Activated CD4-positive, alpha-beta T cell treated with anti-CD3 and anti-CD28 coated beads, Interleukin-2, Interleukin-6, amounts not matched to agents 100 ng/mL and 50 ng/mL, durations not matched to agents 16 hours and 8 hours (primary cell): ENCODE data around the gene XK.
A peak's percentile ranks its signal among the peaks of the same experiment; 100 is the strongest.
"Not testable (repeated sequence)": the region's sequence is repeated elsewhere in the genome, so short reads cannot be mapped to it uniquely, and the experiment has no call there.

Experiments used
- DNase-seq: peaks from one replicate; pipeline ENCODE4 v3.0.0-alpha.2; 2020

The XK gene, protein sequence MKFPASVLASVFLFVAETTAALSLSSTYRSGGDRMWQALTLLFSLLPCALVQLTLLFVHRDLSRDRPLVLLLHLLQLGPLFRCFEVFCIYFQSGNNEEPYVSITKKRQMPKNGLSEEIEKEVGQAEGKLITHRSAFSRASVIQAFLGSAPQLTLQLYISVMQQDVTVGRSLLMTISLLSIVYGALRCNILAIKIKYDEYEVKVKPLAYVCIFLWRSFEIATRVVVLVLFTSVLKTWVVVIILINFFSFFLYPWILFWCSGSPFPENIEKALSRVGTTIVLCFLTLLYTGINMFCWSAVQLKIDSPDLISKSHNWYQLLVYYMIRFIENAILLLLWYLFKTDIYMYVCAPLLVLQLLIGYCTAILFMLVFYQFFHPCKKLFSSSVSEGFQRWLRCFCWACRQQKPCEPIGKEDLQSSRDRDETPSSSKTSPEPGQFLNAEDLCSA

DNA sequence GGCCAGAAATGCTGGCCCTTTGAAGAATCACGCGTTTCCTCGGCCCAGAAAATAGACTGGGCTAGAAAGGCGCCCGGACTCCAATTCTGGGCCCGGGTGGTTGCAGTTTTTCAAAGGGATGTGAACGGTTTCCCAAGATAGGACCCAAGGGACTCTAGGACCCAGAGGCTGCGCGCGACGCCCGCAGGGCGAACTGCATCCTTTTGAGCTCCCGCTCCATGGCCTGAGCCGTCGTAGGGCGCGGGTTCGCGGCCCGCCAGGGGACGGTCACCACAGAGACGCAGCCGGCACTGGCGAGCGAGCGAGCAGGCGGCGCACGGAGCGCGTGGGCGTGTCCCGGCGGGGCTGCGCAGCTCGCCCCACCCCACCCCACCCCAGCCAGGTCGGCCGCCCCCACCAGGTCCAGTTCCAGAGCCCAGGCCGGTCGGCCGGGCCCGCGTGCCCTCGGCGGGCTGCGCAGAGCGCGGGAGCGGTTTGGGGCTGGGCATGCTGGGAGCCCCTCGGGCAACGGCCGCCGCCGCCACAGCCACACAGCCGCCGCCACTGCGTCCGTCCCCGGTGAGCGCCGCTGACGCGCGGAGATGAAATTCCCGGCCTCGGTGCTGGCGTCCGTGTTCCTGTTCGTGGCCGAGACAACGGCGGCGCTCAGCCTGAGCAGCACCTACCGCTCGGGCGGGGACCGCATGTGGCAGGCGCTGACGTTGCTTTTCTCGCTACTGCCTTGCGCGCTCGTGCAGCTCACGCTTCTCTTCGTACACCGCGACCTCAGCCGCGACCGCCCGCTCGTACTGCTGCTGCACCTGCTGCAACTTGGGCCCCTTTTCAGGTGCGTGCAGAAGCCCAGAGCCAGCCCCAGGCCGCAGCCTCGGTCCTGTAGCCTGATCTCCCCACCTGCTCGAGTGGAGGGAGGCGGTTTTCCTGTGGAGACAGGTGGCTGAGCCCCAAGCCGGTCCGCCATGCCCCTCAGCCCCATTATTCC lies at the start of gene XK:
Gene XK, plus strand, starts transcription at position 411 of the 979 bp plus-strand sequence. Its CDS starts 171 bp downstream, at position 582.
- peak; percentile 41 for DNase-seq

DNA sequence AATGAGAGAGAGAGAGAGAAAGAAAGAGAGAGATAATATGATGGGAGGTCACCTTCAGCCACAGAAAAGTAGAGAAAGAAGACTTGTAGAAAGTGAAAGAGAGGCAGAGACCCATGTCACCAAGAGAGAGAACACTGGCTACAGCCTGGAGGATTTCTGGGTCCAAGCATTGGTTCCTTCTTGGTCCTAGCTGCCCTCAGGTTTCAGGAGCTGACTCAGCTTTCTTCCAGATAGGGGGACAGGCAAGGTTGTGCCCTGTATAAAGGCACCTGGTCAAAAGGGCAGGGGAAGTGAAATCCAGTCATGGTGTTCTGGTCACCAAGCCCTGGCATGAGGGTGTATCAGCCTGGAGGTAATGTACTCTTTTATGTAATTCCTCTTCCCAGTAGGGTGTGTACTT lies 47.5 kb upstream of the XK start:
- DNase-seq: no peak

DNA sequence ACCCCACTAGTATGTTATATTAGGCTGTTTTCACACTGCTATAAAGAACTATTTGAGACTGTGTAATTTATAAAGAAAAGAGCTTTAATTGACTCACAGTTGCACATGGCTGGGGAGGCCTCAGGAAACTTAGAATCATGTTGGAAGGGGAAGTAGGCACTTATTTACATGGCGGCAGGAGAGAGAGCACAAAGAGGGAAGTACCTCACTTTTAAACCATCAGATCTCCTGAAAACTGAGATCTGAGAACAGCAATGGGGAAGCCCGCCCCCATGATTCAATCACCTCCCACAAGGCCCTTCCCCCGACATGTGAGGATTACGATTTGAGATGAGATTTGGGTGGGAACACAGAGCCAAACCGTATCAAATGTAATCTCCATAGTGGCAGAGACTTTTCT lies 45.4 kb upstream of the XK start:
- no peak for DNase-seq

DNA sequence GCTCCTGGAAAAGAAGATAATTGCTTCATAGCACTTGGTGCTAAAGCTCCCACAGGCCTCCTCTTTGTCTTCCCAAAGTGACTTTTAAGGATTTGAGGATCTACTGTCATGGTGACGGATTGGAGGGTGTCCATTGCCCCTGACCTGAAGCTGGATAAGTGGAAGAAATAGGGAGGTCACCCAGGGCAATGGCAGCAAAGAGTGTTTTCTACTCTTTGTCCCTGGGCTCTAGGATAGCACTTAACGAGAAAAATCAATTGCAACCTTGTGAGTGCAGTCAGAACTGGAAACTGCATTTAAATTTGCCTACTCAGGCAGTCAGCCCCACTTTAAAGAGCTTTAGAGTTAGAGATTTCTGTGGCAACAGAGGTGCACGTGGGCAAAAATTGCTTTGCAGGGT lies 43.7 kb upstream of the XK start:
- DNase-seq: no peak

DNA sequence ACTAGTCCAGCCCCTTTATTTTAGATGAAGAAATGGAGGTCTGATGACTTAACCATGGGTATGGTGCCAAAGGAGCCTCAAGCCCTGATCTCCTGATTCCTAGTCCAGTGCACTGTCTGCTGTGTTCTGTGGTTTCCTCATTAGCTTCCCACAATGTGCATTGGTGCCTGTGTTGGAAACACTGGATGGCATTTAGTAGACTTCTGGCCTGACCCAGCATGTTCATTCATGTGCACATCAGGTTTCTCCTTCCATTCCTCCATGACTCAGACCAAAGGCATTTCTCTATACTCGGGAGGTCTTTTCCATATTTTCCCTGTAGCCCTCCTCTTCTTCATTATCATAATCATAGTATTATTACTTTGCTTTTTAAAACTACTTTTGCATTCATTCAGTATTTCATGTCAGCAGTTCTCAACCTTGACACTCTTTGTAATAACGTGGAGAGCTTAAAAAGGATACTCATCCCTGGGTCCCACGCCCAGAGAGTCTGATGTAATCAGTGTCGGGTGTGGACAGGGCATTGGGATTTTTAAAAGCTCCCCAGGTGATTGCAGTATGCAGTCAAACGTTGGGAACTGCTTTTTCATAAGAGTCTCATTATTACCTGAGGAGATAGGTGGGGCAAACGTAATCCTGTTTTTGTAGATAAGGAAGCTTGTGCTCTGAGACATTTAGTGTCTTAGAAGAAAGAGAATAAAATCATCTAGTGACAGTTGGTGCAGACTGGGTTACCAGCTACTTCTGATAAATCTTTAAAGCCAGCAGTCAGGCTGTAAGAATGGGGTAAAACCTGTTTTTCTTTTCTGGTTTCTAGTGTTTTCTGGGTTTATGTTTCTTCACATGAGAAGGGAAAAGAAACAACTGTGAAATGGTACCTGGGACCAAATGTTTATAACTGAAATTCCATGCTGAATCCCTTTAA lies 40.9 kb upstream of the XK start:
- no peak for DNase-seq

DNA sequence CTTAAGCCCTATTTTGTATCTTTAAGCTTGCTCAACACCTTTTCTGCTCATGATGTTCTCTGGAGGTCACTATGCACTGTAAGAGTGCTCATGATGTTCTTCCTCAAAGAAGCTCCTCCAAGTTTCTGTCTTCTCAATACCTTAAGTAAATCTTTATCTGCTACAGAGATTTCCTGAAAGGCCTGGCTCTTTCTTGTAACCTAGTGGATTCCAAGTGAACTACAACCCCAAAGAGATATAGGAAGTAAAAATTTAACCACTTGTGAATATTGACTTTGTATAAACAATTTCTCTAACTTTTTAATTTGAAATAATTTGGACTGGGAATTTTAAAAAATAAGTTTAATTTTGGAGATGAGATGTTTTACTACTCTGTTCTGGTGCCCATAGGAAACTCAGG lies 39.3 kb upstream of the XK start:
- DNase-seq: no peak

DNA sequence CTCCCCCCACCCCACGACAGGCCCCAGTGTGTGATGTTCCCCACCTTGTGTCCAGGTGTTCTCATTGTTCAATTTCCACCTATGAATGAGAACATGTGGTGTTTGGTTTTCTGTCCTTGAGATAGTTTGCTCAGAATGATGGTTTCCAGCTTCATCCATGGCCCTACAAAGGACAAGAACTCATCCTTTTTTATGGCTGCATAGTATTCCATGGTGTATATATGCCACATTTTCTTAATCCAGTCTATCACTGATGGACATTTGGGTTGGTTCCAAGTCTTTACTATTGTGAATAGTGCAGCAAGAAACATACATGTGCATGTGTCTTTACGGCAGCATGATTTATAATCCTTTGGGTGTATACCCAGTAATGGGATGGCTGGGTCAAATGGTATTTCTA lies 34.7 kb upstream of the XK start:
- not testable (repeated sequence) for DNase-seq

DNA sequence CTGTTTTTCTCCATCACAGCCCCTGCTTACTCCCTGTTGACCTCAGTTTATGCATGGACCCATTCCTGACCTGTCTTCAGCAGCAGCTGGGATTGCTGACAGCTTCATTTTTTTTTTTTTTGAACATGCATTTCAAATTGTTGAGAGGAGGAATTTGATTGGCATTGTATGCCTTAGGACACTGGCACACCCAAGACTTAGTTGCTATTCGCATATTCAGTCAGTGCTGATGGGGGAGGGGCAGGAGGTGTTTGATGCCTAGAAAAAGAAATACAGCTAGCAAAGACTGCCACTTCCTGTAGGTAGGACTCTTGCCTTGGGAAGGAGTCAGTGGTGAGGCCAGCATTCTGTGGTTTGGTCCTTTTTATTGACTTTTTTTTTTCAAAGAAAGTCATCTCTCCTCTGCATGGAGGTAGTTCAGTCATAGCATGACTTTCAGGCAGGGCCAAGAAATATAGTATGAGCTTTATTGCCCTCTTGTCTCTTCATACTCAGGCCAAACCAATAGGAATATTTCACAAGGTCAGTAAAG lies 33.6 kb upstream of the XK start:
- DNase-seq: peak; percentile 16

DNA sequence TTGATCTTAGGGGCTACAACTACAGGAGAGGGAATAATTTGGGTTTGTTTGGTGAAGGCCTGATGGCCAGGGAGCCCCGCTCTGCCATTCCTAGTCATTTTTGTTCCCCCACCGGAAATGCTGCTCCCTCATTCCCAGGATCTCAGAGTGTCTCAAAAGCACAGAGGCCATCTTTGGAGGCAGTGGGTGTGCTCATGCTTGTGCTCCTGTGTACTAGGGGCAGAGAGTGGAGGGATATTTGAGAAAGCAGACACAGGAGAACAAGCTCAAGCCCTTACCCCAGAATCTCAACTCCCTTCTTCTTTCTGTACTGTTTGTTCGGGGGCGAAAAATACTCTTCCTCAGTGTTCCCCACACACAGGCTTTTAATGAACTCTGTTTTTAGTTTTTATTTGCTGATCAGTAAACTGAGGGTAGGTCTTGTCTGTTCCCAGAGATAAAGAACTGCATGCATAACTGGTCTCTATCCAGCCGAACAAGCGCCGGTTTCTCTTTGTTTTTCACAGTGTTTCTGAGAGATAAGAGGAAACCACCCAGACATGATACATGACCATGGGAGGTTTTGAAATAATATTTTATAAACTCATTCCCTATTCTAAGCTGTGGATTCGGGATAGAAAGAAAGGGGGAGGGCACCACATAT lies 32.9 kb upstream of the XK start:
- no peak for DNase-seq

DNA sequence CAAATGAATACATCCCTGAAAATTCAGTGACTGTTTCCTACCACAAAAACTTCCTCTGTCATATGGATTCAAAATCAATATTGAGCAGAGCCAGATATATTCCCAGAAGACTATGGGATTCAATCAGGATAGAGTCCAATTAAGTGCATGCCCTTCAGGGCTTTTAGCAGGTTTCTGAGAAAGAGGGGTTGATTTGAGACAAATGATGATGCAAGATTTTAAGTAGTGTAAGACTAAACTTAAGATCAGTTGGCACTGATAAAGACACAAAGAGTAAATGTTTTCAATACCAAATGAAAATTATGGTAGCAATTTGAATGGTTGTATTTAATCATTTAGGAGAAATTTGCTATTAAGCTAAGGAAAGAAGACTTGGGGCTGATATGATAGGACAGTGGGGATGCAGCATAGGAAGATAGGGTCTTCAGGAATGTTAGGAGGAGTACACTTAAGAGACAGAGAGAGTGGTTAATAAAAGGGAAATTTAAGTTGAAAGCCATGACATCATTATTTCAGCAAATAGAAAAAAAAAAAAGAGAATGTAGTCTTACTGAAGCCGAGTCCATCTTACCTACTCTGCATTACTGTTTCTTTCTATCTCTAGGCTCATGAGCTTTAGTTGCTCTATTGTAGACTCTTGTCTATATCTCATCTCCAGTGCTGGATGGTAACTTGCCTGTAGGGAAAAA lies 32.0 kb upstream of the XK start:
- no peak for DNase-seq

DNA sequence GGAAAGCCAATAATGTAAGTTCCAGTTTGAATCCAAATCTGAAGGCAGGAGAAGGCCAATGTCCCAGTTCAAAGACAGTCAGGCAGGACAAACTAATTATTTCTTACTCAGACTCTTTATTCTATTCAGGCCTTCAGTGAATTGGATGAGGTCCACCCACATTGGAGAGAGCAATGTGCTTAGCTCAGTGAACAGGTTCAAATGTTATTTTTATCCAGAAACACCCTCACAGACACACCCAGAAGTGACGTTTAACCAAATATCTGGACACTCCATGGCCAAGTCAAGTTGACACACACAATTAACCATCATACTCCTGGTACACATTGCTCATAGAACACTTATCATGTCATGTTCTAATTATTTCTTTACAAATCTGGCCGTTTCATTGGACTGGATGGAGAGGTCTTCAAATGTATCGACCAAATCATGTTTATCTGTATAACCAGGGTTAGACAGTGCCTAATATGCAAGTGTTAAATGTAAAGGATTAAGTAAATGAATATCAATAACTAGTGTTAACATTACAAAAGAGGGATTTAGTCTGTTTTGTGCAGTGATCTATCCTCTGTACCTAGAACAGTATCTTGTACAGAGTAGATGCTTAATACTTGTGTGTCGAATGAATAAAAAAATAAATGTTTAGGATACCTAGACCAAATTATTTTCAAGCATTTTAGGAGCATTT lies 27.1 kb upstream of the XK start:
- no peak for DNase-seq

DNA sequence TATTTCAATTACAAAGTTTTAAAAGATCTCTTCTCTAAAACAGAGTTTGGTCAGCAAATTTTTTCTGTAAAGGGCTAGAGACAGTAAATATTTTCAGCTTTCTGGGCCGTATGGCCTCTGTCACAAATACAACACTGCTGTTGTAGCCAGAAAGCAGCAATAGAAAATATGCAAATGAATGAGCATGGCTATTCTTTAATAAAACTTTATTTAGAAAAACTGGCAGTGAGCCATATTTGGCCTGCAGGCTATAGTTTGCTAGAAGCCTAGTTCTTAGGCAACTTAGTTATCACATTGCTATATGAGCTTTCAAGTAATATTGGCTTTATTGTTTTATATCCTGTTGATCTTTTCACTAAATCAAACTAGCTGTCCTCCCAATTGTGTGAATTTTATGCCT lies 26.5 kb upstream of the XK start:
- no peak for DNase-seq

DNA sequence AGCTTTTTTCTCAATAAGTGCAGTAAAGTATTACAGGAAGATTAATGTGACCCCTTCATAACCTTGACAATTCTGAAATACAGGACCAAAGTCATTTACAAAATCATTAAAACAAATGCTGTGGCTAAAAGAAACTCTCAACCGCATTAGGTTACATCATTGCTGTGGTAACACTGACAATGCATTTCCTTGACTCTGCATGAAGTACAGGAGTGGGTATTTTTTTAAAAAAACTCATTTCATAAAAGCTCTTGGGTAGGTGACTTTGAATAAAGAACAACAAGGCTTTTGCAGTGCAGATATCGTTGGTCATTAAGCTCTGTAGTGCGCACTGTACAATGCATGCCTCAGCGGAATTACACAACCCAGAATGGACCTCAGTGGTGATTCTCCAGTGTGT lies 23.4 kb upstream of the XK start:
- DNase-seq: no peak

DNA sequence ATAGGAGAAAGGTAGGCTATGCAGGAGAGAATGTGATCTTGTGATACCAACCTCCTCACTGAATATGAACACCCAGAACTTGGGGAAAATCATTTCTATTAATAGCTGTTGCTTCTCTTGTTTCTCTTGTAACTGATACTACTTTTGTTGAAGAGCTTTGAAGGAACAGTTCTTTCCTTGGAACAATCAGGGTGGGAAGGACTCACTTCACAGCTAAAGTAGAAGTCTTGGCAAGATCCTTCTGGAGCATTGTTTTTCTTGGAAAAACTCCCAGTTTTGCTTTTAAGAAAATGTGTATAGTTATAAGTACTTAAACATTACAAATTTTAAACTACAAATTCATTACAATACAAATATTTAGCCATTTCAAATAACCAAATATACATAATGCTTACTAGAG lies 19.1 kb upstream of the XK start:
- no peak for DNase-seq

DNA sequence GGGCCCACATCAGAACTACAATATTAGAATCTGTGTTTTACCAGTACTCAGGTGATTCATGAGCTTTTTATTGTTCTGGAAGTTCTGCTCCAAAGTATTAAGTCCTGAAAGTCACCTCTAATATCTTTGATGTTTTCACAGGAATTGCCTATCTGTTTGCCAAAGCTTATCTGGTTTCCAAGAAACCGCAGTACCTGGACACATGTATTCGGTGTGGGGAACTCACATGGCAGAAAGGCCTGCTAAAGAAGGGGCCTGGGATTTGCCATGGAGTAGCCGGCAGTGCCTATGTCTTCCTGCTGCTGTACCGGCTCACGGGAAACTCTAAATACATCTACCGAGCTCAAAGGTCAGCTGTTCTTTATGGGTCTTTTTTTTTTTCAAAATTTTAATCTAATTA lies 18.4 kb upstream of the XK start:
- no peak for DNase-seq

DNA sequence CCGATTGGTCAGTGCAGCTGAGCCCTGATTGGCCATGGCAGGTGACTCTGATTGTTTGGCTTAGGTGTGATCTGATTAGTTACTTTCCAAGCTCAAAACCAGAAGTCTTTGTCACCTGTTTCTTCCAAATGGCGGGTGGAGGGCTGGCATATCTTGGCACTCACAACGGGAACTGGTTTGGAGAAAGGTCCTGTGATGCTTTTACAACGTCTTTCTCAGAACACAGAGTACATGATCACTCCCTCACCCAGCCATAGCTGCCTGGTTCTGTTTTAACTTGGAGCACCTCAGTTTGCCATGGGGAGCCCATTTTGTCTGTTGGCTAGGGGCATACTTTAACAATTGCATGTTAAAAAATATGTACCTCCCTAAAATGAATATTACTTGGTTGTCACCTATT lies 13.0 kb upstream of the XK start:
- DNase-seq: no peak

DNA sequence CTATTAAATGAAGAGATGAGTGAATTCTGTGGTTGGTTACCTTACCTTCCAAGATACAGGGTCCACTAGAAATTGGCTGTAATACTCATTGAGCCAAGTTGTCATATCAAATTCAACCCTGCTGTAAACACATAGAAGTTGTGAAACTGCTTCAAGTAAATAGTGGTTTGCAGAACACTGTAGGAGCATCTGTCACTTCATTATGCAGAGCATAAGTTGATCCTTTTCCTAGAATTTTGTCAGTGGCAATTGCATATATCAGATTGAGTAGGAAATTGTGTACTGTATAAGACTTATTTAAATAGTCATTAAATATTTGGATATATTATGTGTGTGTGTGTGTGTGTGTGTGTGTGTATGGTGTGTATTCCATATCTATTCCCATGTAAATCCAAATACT lies 8.8 kb upstream of the XK start:
- DNase-seq: no peak

DNA sequence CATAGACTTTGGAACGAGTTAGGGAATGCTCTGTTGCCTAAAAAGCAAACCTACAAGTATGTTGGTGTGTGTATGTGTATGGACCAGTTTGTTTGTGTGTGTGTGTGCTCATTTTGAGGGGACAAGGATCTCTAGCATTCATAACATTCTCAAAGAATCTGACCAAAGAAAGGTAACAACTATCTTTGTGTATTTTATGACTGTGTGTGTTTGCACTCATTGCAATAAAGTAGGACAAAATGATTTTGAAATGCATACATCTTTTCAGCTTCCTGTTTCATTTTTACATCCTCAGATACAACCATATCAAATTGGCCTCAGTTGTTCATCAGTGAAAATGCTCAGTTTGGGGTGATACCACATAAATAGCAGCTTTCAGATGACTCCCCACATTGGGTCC lies 8.3 kb upstream of the XK start:
- no peak for DNase-seq

DNA sequence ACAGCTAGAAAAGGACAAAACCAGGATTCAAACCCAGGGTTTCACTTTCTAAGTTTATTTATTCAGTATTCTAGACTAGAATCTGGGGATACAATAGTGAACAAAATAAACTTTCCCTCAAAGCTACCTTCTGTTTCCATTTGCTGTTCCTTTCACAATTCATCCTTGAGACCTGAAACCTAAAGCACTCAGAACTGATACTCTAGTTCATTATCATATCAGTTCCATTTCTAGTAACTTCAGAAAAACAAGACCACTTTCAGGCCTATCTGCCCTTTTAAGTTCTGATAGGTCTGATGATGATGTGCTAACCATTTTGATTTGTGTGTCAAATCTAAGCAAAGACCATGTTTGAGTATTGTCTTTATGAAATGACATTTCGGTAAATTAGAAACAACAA lies 7.8 kb upstream of the XK start:
- peak; percentile 1 for DNase-seq

DNA sequence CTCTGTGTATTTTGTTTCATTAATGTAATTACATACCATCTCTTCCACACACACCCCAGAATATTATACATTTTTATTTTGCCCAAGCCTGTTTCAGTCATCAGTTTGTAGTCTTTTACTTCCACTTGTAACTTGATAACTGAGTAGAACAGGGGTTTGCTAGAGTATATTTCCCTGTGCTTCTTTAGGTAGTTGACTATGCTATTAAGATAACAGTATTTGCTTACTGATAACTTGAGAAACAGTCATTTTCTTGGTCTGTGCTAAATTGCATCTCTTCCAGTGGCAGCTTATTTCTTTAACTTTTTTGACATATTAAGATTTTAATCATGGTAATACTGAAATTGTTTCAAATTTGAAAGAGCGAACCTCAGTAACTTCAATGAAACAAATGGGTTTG lies 7.0 kb upstream of the XK start:
- DNase-seq: no peak

DNA sequence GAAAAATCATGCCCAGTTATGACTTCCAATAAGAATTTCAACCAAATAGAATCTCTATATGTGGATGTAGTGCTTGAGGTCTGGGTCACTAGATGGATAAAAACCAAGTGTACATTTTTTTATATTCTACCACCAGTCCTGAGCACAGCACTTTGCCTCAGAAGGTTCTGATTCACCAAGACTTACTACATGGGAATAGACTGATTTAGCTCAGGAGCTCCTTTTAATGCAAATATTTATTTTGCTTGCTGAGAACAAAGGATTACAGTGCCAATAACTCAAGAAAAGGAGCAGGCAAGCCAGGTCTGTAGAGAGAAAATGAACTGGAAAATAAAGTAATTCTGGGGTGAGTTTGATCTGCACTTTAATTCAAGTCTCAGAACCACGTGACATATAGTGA lies 6.4 kb upstream of the XK start:
- no peak for DNase-seq
